Measurements from ENCODE around the gene KCNS3.
"Not testable (repeated sequence)": the region's sequence is repeated elsewhere in the genome, so short reads cannot be mapped to it uniquely, and the experiment has no call there.

The KCNS3 gene

DNA sequence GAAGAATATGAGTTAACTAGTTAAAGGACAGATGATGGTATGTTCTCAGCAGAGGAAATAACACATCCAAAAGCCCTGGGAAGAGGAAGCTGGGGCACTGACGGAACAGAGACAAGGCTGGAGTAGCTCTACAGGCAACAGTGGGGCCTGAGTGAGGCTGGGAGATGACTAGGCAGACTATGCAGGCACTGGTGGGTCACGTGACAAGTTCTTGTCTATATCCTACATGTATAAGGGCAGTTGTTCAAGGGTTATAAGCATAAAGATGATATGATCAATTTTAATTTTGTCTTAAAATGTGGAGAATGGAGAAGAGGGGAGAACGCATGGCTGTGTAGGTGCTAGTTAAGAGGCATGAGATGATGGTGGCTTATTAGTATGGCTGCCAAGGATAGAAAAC lies 68.6 kb downstream of the KCNS3 start:
- DNase-seq (ENCODE audit: low read depth in 2 of 2): no peak

DNA sequence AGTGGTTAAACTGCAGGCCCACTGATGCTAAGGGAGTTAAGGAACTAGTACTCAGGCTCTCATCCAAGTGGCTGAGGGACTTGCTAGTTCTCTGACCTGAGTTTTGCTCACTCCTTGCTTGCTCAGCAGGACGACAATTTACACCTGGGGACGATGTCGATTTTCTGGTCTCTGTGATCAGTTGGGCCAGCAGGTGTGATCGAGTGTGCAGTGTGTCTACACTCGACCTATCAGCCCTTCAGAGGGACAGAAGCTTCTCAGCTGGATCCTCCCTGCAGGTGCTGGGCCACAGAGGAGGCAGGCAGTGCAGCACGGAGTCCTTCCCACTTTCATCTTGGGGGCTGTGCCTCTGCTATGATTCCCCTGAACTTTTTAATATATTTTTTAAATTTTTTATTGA lies 71.5 kb downstream of the KCNS3 start:
- no peak for DNase-seq (ENCODE audit: low read depth in 2 of 2)

DNA sequence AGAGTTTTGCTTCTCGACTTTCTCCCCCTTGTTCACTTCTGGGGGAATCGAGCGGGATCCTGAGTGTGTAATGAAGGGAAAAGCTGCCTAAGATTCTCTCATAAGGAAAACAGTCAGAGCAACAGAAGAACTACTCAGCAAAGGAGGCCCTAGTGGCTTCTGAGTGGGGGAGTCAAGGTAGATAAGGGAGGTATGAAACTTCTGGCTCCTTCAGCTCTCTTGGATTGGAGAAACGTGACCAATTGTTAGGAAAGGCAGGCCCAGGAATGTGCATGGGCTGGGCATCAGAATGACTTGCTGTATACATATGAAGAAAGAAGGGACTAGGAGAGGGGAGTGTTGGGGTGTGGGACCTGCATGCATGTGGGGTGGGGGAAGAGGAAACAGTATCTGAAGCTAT lies 73.1 kb downstream of the KCNS3 start:
- no peak for DNase-seq (ENCODE audit: low read depth in 2 of 2)

DNA sequence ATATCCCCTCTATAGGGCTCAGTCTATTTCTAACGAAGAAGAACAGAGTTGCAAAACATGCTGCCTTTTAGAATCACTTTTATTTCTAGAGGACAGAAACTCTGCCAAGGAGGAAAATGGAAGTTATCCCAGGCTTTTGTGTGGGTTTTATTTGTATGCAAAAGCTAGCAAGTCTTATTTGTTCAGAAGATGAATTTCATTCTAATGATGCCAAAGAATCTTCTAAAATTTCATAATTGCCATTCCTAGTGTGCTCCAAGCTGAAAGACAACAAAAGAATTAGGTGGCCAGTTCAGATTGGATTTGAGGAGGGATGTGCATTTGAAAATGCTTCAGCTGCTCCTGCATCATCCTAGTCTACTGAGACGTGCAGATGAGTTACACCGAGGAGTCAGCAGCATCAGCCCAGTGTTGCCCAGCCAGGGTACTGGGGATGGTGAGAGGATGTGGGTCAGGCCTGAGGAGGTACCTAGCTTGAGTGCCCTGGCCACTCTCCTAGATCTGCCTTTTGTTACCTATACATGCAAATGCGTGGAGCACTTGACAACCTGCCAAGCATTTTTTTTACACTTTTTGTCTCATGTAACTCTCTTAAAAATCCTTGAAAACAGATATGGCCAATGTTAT lies 80.1 kb downstream of the KCNS3 start:
- no peak for DNase-seq (ENCODE audit: low read depth in 2 of 2)

DNA sequence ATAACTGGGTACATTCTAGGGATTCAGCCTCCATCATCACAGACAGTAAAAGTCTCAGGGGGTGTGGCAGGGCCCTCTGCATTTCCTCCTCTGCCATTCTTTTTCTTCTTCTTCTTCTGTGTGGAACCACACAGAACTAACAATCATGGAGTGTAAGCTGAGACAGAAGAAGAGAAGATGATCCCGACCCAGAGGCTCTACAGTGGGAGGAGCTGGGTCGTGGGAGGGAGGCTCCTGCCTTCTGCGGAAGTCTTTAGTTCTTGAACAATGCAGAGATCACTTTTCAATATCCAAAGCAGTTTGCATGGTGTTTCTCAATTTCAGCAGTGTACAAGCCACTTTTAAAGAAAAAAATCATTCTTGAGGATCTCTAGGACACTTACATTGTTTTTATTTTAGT lies 80.9 kb downstream of the KCNS3 start:
- no peak for DNase-seq (ENCODE audit: low read depth in 2 of 2)

DNA sequence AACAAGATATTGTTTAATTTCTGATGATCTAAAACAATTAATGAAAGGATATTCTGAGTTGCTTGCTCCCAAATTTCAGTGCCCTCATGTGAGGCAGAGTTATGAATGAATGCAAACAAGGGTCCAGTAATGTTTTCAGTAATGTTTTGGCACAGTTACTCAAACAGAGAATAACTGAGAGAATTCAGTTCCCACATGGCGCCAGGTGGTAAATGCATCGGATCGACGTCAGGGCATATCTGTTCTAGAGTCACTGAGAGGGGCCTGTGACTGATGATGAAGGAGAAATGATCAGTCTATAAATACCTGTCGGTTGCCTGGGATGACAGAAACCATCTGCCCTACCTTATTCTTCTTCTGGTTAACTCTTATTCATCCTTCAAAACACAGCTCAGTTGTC lies 81.4 kb downstream of the KCNS3 start:
- no peak for DNase-seq (ENCODE audit: low read depth in 2 of 2)

DNA sequence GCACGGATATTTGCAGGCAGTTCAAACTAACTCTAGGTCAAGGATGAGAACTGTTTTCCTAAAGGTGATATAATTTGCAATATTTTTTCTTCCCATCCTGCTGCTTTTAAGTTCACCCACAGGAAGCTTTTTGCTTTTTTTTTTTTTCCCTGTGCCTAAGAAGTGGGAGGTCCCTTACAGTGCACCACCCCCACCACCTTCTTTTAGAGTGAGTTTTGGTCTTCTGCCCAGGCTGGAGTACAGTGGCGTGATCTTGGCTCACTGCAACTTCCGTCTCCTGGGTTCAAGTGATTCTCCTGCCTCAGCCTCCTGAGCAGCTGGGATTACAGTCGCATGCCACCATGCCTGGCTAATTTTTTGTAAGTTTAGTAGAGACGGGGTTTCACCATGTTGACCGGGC lies 82.5 kb downstream of the KCNS3 start:
- DNase-seq (ENCODE audit: low read depth in 2 of 2): no peak

DNA sequence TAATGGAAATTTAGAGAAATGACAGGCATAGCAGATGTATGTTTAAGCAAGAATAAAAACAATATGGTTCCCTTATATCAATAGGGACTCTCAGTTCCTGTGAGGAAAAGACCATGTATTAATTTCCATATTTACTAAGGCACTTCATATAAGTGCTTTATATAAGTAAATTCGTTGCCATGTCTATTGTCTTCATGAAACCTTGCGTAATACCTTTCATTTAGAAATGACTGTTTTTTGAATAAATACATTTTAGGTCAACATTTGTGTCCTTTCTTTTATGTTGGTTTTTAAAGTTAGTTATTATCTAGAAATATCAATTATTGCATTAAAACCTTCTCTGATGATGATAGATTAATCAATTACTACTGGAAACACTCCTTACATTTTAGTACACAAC lies 83.3 kb downstream of the KCNS3 start:
- DNase-seq (ENCODE audit: low read depth in 2 of 2): no peak

DNA sequence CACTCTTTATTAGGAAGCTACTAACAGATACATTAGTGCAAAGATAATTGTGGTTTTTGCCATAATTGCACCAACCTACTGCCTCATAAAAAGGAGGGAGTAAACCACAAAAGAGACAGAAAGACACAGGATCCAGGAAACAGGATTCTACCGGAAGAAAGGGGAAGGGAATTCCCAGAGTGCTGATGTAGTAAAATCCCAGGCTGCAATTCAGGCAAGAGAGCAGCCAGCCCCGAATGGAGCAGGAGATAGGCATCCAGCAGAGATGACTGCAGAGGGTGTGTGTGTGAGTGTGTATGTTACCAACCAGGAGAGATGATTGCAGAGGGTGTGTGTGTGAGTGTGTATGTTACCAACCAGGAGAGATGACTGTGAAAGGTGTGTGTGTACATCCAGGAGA lies 84.4 kb downstream of the KCNS3 start:
- no peak for DNase-seq (ENCODE audit: low read depth in 2 of 2)

DNA sequence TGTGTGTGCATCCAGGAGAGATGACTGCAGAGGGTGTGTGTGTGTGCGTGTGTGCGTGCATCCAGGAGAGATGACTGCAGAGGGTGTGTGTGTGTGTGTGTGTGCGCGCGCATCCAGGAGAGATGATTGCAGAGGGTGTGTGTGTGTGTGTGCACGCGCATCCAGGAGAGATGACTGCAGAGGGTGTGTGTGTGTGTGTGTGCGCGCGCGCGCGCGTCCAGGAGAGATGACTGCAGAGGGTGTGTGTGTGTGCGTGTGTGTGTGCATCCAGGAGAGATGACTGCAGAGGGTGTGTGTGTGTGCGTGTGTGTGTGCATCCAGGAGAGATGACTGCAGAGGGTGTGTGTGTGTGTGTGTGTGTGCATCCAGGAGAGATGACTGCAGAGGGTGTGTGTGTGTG lies 85.1 kb downstream of the KCNS3 start:
- not testable (repeated sequence) for DNase-seq (ENCODE audit: low read depth in 2 of 2)

DNA sequence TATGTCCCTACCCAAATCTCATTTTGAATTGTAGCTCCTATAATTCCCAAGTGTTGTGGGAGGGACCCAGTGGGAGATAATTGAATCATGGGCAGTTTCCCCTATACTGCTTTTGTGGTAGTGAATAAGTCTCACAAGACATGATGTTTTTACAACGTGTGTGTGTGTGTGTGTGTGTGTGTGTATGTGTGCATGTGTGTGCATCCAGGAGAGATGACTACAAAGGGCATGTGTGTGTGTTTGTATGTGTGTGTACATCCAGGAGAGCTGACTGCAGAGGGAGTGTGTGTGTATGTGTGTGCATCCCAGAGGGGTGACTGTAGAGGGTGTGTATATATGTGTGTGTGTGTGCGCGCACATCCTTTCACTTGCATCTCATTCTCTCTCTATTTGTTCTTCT lies 86.7 kb downstream of the KCNS3 start:
- no peak for DNase-seq (ENCODE audit: low read depth in 2 of 2)

DNA sequence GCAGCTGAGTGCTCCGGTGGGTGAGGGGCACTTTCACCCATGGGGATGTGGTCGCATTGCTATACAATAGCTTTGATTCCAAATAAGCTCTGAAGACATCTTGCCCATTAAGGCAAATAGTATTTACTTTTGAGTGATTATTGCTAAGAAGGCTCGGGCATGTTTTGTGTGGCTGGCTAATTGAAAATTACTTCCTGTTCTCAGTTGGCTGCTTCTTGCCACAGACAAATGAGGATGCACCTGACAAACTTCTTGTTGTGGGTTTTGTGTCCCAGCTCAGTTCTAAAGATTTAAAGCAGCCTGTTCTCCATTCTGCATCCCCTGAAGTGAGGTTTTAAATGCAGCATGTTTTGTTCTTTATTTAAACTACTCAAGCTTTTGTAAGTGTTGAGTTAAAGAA lies 88.3 kb downstream of the KCNS3 start:
- no peak for DNase-seq (ENCODE audit: low read depth in 2 of 2)

DNA sequence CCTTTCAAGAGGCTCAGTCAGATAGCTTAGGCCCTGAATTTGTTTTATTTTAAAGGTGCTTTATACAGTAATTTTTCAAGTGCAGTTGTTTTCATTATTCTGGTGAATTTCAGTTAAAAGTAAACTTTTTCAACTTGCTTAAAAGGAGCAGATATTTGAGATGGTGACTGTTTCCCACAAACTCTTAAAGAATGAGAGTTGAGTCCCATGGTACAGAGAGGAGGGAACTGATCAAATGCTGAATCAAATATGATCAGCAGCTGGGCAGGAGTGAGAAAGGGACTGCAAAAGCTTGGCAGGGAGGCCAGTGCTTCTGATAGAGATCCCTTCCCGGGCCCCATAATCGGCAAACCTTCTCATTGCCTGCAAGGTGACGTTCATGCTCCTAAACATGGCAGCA lies 91.2 kb downstream of the KCNS3 start:
- DNase-seq (ENCODE audit: low read depth in 2 of 2): no peak

DNA sequence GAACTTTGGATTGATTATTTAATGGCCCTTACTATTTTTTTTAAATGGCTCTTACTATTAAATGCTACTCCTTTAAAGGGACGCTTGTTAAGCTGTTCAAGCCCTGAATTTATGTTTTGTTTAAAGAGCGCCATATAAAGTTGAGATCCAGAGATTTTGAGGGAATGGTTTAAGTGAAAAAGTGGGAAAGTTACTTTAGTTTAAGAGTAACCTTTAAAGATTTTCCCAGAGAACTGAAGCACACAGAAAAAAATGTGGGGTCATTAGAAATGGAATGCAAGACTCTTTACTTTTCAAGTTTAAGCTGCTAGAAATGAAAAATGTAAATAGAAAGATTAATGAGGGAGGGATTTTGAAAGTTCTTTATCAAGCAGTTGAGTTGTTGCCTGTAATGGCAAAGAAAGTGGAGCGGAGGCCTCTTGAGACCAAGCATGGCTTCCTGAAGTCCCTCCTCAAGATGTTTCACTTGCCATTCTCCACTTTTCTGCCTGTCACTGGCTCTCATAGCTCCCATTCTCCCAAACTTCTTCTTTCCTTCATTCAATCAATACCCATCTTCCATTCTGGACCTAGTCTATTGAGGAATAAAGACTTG lies 93.2 kb downstream of the KCNS3 start:
- no peak for DNase-seq (ENCODE audit: low read depth in 2 of 2)

DNA sequence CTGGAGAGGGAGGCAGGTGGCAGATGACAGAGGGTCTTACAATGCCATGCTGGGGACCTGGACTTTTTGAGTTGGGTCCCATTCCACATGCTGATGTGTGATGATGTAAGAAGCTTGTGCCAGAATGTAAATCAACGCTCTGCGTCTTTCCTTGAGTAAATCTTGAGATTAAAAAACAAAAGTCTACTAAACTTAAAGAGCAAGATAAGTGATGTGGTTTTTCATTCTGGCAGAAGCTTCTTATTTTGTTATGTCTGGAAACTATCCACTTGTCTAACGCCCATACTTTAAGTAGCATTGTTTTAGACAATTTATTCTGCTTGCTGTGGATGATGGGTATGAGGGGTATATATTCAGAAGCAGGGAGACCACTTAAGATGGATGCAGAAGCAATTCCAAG lies 94.5 kb downstream of the KCNS3 start:
- DNase-seq (ENCODE audit: low read depth in 2 of 2): no peak

DNA sequence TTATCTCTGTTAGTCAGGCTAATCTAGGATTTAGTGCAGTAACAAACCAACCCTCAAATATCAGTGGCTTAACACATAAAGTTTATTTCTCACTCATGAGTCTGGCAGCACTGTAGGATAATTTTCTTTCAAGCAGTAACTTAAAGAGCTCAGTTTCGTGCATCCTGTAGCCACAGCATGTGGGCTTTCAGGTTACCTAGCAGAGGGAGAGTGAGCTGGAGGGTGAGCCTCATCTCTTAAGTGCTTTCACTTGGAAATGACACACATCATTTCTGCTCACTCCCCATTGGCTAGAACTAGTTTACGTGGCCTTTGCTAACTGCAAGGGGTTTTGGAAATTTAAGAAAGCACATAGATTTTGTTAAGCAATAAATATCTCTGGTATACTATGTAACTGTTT lies 96.9 kb downstream of the KCNS3 start:
- DNase-seq (ENCODE audit: low read depth in 2 of 2): no peak

DNA sequence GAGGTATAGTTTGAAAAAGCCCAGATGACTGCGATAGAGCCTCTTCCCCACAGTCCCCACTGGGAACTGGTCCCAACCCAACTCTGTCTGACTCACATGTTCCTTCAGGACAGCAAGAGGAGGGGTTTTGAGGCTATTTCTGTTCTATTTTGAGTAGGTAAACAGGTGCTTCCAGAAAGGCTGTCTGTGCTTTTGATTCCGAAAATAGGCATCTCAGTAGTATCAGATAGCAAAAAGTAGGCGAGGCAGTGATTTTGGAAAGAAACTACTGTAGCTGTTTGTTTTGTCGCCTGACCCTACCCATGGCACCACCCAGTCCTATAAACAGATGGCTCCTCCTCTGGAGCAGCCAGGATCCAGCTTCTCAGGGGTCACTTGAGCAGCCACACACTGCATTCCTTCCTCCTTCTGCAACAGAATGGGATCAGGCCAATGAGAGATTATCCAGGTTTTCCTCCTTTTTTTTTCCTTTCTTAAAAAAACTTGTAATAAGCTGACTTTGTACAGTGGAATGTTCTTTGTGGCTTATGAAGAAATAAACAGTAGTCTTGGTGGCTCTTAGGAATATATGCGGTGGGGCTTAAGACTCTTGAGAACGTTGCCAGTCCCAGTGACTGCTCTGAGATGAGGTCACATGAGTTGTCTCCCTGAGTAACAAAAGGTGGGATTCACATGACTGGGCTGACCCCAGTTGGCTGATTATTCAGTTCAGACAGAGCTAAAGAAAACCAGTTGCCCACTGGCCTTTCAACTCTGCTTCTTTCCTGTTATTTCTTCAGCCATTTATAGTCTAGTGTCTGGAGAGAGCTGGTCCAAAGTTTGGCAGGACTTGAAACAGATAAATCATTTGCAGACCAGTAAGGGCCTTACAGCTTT lies 98.6 kb downstream of the KCNS3 start:
- no peak for DNase-seq (ENCODE audit: low read depth in 2 of 2)

DNA sequence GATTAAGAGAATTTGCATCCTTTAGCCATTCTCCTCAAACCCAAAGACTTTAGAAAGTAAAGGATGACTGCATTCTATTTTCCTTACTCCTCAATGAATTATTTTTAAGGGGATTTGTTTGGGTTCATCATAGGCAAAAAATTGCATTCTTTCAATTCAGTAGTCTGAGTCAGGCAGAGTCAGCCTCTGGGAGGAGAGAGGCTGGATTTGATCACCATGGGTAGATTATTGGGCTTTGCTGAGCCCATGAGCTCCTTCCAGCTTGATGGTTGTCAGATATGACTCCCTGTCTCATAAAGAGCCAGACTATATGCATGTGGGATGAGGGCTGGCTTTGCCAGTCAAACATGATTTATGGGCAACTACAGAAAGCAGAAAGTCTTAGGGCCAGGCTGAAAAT lies 101.2 kb downstream of the KCNS3 start:
- DNase-seq (ENCODE audit: low read depth in 2 of 2): no peak

DNA sequence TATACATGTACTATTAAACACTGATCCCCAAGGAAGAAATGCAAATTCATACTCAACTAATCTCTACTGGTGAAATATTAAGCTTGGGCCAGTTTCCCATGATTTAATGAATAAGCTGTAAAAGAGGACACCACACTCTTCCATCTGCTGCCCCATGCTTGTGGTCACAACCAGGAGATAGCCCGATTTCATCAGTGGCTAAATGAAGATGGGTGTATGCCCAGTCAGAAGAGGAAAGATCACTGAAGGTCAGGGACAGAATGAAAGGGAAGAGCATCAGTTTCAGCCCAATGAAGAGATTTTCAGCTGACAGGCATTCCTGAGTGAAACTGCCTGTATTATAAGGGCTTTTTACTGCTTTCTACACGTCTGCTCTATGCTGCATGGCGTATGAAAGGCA lies 103.5 kb downstream of the KCNS3 start:
- DNase-seq (ENCODE audit: low read depth in 2 of 2): no peak

Data from stimulated activated CD4-positive, alpha-beta T cell treated with anti-CD3 and anti-CD28 coated beads, Interleukin-12 subunit alpha, Interleukin-12 subunit beta, amount 100 ng/mL, for 24 hours (primary cell).